GM19452 (cell line): ENCODE measurements around the gene CTSL.
"Not testable (repeated sequence)": the region's sequence is repeated elsewhere in the genome, so short reads cannot be mapped to it uniquely, and the experiment has no call there.

ENCODE experiments used
- ATAC-seq: cut with Tn5 transposase; IDR thresholded peaks from one replicate; pipeline ENCODE4 v1.9.1; 2021; ENCODE audit not compliant: unreplicated experiment

Gene CTSL

DNA sequence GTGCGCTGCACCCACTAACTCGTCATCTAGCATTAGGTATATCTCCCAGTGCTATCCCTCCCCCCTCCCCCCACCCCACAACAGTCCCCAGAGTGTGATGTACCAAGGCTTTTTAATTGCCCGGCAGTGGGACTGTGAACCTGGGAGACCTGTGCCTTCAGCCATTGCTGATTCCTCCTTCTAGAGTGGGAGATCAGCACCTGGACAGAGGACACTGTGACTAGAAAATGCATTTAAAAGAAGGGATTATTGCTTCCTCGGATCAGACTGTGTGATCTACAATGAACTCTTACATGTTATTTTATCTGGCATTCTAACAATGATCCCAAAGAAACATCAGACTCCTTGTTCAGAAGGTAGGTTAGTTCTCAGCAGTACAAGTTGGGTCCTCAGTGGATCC is 25.9 kb downstream of the CTSL start:
- ATAC-seq: no peak

DNA sequence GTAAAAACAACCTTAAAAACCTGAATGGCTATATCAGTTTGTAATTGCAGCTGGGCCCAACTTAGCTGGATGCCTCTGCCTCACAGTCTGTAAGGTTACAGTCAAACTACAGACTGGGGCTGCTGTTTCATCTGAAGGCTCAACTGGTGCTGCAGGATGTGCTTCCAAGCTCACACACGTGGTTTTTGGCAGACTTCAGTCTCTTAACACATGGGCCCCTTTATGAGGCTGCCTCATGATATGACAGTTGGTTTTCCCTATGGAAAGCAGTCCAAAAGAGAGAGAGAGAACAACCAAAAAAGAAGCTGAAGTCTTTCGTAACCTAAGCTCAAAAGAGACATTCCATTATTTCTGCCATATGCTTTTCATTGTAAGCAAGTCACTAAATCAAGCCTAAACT is 27.4 kb downstream of the CTSL start:
- no peak for ATAC-seq

DNA sequence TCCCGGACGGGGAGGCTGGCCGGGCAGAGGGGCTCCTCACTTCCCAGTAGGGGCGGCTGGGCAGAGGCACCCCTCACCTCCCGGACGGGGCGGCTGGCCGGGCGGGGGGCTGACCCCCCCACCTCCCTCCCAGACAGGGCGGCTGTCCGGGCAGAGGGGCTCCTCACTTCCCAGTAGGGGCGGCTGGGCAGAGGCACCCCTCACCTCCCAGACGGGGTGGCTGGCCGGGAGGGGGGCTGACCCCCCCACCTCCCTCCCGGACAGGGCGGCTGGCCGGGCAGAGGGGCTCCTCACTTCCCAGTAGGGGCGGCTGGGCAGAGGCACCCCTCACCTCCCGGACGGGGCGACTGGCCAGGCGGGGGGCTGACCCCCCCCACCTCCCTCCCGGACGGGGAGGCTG is 32.4 kb downstream of the CTSL start:
- not testable (repeated sequence) for ATAC-seq

DNA sequence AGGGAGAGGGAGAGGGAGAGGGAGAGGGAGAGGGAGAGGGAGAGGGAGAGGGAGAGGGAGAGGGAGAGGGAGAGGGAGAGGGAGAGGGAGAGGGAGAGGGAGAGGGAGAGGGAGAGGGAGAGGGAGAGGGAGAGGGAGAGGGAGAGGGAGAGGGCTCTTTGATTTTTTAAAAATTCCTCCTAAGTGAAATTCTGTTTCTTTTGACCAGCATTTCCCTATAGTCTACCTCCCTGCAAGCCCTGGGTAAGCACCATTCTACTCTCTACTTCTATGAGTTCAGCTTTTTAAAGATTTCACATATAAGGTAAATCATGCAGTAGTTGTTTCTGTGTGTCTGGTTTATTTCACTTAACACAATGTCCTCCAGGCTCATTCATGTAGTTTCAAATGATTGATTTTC is 34.1 kb downstream of the CTSL start:
- ATAC-seq: not testable (repeated sequence)

GRCh38 chr9:87760529-87760928 is 34.6 kb downstream of the CTSL start:
- no peak for ATAC-seq

- no peak for ATAC-seq
These were observed 37.4 kb downstream of the CTSL start for GRCh38 chr9:87763286-87763685.

- no peak for ATAC-seq
These were observed 39.6 kb downstream of the CTSL start for GRCh38 chr9:87765521-87765920.

GRCh38 chr9:87766697-87767096 is 40.8 kb downstream of the CTSL start:
- no peak for ATAC-seq

DNA sequence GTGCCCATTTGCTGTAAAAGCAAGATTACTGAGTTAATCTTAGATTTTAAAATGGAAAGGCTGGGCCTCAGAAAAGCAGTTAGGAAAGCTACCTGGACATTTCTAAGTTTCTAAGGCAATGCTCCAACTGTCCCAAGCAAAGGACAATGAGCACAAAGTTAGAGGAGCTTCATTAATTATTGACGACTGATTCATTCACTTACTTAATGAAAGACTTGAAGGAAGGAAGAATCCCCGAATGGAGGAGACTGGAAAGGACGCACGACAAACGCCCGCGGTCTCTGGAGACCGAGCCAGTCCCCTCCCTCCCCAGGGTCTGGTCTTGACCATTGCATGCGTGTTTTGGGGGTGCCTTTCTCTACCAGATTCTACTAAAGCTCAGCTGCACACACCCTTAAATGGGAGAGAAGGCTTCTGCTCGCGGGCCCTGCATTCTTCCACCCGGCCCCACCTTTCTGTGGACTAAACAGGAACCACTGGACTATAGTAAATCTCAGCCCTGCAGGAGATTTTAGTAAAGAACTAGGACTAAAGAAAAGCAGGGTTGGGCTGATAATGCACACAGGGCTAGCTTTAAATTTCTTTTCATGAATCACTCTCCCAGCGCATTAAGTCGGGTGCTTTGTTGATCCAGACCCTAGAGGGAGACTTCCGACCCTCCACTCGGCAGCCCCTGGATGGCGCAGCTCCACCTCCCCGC is 44.8 kb downstream of the CTSL start:
- no peak for ATAC-seq

DNA sequence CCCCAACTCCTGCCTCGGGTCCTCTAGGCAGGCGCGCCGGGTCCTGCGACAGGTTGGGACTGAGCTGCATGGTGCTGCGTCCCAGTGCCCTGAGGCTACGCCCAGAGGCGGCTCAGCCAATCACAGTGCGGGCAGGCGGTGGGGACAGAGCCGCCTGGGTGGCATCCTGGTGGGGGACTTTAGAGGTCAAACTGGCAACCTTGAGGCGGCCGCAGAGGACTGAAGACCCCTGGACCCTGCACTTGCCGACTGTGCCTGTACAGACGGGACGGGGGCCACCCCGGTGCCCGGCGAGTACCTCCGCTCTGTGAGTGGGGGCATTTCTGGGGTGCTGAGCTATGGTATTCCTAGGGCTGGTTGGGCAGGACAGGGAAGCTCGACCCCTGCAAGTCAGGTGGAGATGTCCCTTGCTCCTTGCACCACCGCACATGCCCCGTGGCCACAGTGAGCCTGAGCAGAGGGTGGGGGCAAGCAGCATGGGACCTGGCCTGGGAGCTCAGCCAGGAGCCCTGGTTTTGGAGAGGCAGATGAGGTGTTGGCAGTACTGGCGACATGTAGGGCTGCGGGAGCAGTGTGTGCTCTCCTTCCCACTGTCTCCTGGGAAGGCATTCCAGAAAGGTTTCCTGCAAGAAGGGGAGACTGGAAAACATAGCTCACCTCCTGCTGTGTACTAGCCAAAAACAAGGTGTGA is 45.5 kb downstream of the CTSL start:
- no peak for ATAC-seq

DNA sequence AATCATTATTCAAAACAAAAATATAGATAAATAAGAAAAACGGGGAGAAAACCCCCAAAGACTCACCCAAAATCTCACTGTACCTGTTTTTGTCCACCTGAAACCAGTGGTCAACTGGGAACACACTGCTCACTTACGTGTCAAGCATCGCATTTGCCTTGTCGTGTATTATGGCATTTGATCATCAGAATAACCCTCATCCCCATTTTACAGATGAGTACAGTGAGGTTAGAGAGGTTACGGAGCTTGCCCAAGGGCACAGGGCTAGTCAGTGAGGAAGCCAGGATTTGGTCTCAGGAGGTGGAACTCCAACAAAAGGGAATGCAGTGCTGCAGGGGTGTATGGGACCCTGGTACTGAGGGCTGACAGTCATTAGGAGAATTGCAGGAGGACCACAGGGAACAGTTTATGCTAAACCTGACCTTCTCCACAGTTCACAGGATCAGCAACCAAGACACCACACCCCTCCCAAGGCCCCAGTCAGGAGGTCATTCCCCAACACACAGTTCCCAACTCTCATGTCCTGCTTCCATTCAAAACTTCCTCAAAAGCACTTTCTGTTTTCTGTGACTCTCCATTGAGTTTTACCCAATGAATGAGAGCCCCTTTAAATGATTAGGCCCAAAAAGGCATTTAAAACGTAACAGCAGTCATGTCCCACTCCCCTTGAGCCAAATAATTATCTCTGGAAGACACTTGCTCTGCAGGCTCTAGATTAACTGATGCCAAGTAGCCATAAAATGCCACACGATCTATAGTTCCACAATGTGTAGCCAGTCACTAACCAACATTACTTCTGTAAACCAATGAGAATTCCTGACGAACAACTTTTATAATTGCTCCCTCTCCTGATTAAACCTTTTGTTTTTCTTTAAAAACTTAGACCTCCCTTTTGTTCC is 50.8 kb downstream of the CTSL start:
- ATAC-seq: no peak

DNA sequence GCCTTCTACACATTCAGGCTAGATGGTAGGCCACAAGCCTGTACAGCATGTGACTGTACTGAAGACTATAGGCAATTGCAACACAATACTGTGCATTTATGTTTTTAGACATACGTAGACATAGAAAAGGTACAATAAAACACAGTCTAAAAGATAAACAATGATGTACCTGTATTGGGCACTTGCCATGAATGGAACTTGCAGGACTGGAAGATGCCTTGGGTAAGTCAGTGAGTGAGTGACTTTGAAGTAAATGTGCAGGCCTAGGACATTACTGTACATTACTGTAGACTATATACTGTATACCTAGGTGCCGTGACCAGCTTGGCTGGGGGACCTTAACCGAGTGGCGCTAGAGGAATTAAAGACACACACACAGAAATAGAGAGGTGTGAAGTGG is 53.1 kb downstream of the CTSL start:
- no peak for ATAC-seq
